ENCODE data around the gene SAMD10. TPM values are rescaled to one million over a fixed set of nuclear protein-coding genes. Genes with fewer than 3 reads are reported as not detected.
"Not testable (repeated sequence)": the region's sequence is repeated elsewhere in the genome, so short reads cannot be mapped to it uniquely, and the experiment has no call there.

The SAMD10 gene
- total RNA-seq, 2 experiments from 2014 or later = 25.4 to 30.7 TPM

DNA sequence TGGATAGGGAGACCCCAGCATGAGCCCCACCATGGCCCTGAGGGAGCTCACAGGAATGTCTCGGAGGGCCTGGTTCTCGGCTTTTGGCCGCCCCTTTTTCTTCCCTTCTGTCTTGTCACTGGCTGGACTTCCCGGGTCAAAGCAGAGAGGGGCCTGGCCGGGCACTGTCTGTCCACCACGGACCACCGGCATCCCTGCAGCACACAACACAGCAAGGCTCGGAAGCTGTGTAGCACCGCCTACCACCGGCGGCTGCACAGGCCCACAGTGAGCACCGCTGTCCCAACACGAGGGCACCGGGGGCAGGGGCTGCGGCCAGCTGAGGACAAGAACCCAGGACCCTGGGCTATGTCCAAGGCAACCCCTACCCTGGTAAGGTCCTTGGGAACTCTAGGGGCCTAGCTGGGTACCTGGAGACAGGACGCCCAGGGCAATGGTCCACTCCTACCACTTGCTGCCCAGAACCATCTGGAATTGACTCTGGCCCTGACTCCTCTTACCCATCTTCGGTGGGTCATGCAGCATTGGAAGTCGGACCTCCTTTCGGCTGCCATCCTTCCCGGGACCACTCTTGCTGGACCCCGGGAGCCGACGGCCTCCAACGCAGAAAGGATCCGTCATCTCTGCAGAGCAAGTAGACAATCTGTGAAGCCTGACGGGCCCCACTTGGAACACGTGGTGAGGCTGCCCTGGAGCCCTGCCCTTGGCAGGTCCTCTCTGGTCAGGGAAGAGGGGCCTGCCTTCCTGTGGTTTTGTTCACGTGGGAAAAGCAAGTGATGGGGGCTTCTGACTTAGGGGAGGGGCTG lies 11.9 kb downstream of the SAMD10 start:
- Mint-ChIP-seq H3K9me3 (ENCODE audit: low read depth) (no peaks in the 10 kb centered on the region), H3K36me3 (ENCODE audit: low read depth) (peaks cover 5% of the 10 kb centered on the region), H3K27ac (no peak overlapping the region), H3K4me3 (no peak overlapping the region), H3K4me1 (peaks cover 12% of the 10 kb centered on the region), H3K27me3 (no peaks in the 10 kb centered on the region)
- intact Hi-C loops (cut with DNase I, micrococcal nuclease) = loop anchor here in 1 of 2 experiments (1.0 kb wide), 1 partner anchor 10 kb away; no protein-coding TSS in a partner anchor
- ATAC-seq = no peak
- peak; percentile 4 for DNase-seq
- ChIA-PET POLR2A (interaction anchor here (0.6 to 1.1 kb wide), 2 partner anchors 13 to 30 kb away, joined by 3 to 7 read pairs; no protein-coding TSS in a partner anchor), CTCF (interaction anchor here (0.6 to 1.0 kb wide), 3 partner anchors 12 to 36 kb away, joined by 3 read pairs; partner anchors contain the start of gene SAMD10)

DNA sequence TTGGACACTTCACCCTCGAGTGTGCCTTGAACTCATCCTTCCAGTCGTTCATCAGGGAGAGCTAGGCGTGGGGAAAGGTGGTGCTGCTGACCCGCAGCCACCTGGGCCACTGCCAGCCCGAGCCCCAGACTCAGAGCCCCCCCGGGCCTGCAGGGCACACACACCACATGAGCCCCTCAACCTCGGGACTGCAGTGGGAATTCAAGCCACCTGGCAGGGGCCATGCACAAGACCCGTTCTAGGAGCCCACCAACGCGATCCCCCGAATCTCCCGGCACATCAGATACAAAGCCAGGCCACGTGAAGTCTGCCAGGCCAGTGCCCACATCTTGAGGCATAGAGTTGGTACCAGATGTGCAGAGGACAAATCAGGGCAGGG lies 12.5 kb downstream of the SAMD10 start:
- CTCF ChIA-PET = interaction anchor here (1.0 kb wide), 1 partner anchor 13 kb away, joined by 3 read pairs; the partner anchor contains the start of gene SAMD10
- no peaks in the 10 kb centered on the region for H3K27me3 Mint-ChIP-seq
- DNase-seq = no peak
- peaks cover 5% of the 10 kb centered on the region for H3K36me3 Mint-ChIP-seq (ENCODE audit: low read depth)
- POLR2A ChIA-PET = no interaction called here
- no peak for ATAC-seq
- no peak overlapping the region for H3K4me3 Mint-ChIP-seq
- H3K27ac Mint-ChIP-seq = no peak overlapping the region
- peaks cover 9% of the 10 kb centered on the region for H3K4me1 Mint-ChIP-seq
- intact Hi-C loops (cut with DNase I, micrococcal nuclease) = no loop called here
- no peaks in the 10 kb centered on the region for H3K9me3 Mint-ChIP-seq (ENCODE audit: low read depth)

DNA sequence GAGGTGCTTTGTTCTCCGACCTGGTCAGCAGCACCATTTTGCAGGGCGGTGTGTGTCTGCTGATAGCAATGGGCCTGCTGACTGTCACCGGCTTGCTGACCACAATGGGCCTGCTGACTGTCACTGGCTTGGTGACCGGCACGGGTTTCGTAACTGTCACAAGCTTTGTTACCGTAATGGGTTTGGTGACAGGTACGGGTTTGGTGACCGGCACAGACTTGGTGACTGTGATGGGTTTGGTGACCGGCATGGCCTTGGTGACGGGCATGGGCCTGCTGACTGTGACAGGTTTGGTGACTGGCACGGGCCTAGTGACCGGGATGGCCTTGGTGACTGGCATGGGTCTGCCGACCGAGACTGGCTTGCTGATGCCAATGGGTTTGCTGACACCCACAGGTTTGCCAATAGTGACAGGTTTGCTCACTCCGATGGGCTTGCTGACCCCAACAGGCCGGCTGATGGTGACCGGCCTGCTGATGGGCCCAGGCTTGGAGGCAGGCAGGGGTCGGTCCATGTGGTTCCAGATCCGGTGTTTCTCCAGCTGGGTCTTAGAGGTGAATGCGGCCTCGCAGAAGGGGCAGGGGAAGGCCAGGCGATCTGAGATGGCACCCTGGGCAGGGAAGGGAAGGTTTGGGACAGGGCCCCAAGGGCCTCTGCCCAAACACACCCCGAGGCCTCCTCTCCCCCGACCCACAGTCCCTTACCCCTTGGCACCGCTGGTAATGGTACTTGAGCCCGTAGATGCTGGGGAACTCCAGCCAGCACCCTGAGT lies 13.1 kb downstream of the SAMD10 start:
- no peak for ATAC-seq
- H3K4me3 Mint-ChIP-seq = no peak overlapping the region
- peaks cover 9% of the 10 kb centered on the region for H3K4me1 Mint-ChIP-seq
- peaks cover 5% of the 10 kb centered on the region for H3K36me3 Mint-ChIP-seq (ENCODE audit: low read depth)
- ChIA-PET CTCF (interaction anchor here (1.0 kb wide), 1 partner anchor 13 kb away, joined by 3 read pairs; the partner anchor contains the start of gene SAMD10), POLR2A (no interaction called here)
- no peak overlapping the region for H3K27ac Mint-ChIP-seq
- DNase-seq = peak; percentile 3
- H3K9me3 Mint-ChIP-seq (ENCODE audit: low read depth) = no peaks in the 10 kb centered on the region
- no peaks in the 10 kb centered on the region for H3K27me3 Mint-ChIP-seq
- intact Hi-C loops (cut with DNase I, micrococcal nuclease) = no loop called here

DNA sequence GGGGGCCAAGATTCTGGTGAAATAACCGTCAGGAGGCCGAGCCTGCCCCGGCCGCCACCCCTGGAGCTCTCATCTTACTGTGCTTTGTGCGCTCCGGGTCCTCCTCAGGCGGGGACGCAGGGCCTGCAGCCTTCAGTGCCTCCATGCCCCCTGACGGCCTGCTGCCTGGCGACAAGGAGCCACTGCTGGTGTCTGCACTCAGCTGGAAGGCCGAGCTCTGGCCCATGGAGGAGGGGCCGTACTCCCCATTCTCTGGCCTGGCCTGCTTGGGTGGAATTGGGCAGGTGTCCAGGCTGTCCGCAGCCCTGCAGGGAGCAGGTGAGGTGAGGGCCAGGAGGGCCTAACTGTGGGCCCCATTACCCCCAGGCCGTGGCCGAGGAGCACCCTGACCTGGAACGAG lies 15.0 kb downstream of the SAMD10 start:
- intact Hi-C loops (cut with DNase I, micrococcal nuclease) = no loop called here
- H3K9me3 Mint-ChIP-seq (ENCODE audit: low read depth) = no peaks in the 10 kb centered on the region
- H3K27ac Mint-ChIP-seq = no peak overlapping the region
- no peak overlapping the region for H3K4me3 Mint-ChIP-seq
- ChIA-PET POLR2A (no interaction called here), CTCF (interaction anchor here (0.6 kb wide), 1 partner anchor 111 kb away, joined by 3 read pairs; no protein-coding TSS in a partner anchor)
- H3K27me3 Mint-ChIP-seq = no peaks in the 10 kb centered on the region
- peaks cover 9% of the 10 kb centered on the region for H3K4me1 Mint-ChIP-seq
- peaks cover 7% of the 10 kb centered on the region for H3K36me3 Mint-ChIP-seq (ENCODE audit: low read depth)
- peak; percentile 4 for DNase-seq
- no peak for ATAC-seq

DNA sequence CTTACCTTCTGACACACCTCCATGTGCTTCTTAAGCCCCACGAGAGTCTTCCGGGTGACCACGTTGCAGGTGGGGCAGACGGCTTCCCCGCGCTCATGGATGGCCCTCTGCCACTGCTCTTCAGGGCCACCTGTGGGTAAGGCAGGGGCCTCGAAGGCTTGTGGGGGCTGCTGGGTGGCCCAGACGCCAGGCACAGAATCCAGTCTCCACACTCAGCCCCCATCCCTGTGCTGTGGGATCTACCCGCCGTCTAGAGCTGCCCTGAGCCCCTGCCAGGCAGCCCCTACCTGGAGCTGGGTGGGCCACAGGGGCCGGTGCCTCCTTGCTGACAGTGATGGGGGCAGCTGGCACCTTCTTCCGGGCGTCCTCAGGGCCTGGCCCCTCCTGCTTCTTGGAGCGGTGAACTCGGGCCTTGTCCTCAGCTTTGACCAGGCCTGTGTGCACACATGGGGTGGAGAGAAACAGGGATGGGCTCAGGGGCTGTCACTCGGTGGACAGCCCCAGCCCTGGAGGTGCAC lies 15.6 kb downstream of the SAMD10 start:
- CTCF ChIA-PET = no interaction called here
- Mint-ChIP-seq H3K27ac (no peak overlapping the region), H3K4me3 (no peak overlapping the region), H3K4me1 (peaks cover 8% of the 10 kb centered on the region), H3K9me3 (ENCODE audit: low read depth) (no peaks in the 10 kb centered on the region), H3K36me3 (ENCODE audit: low read depth) (peaks cover 7% of the 10 kb centered on the region), H3K27me3 (no peaks in the 10 kb centered on the region)
- DNase-seq (no peak), ATAC-seq (no peak)
- intact Hi-C loops (cut with DNase I, micrococcal nuclease) = no loop called here
- POLR2A ChIA-PET = no interaction called here

DNA sequence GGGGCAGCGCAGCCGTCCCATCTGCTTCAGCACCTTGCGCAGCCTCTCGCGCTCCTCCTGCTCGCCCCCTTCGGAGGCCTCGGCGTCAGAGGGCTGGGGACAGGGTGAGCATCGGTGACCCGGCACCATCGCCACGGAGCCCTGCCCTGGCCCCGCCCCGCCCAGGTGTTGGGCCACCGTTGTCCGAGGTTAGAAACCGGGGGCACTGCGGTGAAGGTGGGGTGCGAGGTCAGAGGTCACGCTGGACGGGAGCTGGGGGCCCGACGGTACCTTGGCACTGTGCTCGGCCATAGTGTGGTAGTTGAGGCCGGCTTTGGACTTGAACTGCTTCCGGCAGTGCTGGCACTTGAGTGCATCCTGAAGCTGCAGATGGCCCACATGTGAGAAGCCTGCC lies 16.1 kb downstream of the SAMD10 start:
- Mint-ChIP-seq H3K9me3 (ENCODE audit: low read depth) (no peaks in the 10 kb centered on the region), H3K27me3 (no peaks in the 10 kb centered on the region), H3K4me3 (no peak overlapping the region), H3K4me1 (peaks cover 5% of the 10 kb centered on the region), H3K27ac (no peak overlapping the region), H3K36me3 (ENCODE audit: low read depth) (peaks cover 7% of the 10 kb centered on the region)
- no peak for ATAC-seq
- no peak for DNase-seq
- CTCF ChIA-PET = no interaction called here
- intact Hi-C loops (cut with DNase I, micrococcal nuclease) = no loop called here
- POLR2A ChIA-PET = no interaction called here

DNA sequence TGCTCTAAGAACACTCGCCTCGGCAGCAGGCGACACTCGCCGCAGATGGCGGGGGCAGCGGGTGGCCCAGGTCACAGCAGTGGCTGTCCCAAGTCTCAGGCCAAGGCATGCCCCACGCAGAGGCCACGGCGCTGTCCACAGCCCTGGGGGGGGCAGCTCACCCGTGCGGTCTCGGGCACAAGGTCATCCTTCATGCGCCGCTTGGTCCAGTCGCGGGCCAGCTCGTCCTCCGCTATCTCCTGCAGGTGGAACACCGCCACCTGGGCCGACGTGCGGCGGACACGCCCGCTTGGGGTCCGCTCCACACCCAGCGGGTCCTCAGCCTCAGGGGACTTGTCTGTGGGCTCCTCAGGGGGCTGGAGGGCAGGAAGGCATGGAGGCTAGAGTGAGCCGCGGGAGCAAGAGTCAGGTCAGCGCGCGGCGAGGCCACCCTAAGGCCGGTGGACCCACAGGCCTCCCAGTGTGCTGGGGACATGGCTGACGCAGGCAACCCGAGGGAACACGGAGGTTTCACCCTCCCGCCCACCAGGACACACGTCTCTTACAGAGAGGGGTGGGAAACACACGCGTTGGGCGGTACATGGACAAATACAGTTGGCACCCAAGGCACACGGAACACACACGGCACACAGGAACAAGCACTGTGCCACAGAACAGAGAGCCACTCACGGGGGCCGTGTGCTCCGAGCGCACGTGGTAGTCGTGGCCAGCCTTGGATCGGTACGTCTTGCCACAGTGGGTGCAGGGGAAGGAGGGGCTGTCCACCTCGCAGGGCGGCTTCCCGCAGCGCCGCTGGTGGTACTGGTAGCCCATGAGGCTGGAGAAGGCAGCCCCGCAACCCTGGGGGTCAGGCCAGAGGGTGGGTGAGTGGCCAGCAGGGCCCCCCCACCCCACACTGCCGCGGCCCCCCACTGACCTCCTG lies 16.8 kb downstream of the SAMD10 start:
- intact Hi-C loops (cut with DNase I, micrococcal nuclease) = no loop called here
- POLR2A ChIA-PET = no interaction called here
- CTCF ChIA-PET = no interaction called here
- ATAC-seq (no peak), DNase-seq (no peak)
- H3K27ac Mint-ChIP-seq = no peak overlapping the region
- H3K4me3 Mint-ChIP-seq = no peak overlapping the region
- H3K4me1 Mint-ChIP-seq = peaks cover 9% of the 10 kb centered on the region
- H3K9me3 Mint-ChIP-seq (ENCODE audit: low read depth) = no peaks in the 10 kb centered on the region
- H3K36me3 Mint-ChIP-seq (ENCODE audit: low read depth) = peaks cover 7% of the 10 kb centered on the region
- H3K27me3 Mint-ChIP-seq = no peaks in the 10 kb centered on the region

DNA sequence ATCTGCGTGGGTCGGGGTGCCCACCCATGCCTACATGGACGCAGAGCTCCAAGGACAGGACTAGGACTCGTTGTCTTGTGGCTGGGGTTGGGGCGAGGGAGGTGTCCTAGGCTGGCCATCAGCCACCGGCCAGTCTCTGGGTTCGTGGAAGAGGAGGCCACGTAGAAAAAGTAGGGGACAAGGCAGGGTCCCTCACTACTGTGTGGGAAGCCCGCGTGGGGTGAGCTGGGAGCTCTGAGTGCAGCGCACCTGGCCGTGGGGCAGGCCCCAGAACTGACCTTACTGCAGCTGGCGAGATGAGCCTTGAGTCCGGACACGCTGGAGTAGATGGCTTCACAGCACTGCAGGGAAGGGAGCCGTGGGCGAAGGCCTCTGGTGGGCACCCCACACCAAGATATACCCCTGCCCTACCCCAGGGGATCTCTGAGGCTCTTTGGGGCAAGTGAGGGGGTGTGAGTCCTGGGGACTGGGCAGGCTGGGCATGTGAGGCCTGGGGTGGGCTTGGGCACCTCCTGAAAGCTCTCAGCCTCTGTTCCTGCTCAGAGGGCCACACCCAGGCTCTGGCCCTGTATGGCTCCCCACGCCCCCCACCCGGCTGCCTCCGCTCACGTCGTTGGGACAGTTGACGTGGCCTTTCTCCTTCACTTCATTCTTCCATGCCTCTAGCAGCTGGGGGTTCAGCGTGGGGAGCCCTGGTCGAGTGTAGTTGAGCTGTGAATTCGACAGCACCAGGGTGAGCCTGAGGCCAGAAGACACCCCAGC lies 17.6 kb downstream of the SAMD10 start:
- POLR2A ChIA-PET = no interaction called here
- Mint-ChIP-seq H3K27me3 (no peaks in the 10 kb centered on the region), H3K4me3 (no peak overlapping the region), H3K9me3 (ENCODE audit: low read depth) (no peaks in the 10 kb centered on the region), H3K27ac (no peak overlapping the region), H3K4me1 (peaks cover 15% of the 10 kb centered on the region), H3K36me3 (ENCODE audit: low read depth) (peaks cover 7% of the 10 kb centered on the region)
- CTCF ChIA-PET = no interaction called here
- DNase-seq (no peak), ATAC-seq (no peak)
- intact Hi-C loops (cut with DNase I, micrococcal nuclease) = no loop called here

DNA sequence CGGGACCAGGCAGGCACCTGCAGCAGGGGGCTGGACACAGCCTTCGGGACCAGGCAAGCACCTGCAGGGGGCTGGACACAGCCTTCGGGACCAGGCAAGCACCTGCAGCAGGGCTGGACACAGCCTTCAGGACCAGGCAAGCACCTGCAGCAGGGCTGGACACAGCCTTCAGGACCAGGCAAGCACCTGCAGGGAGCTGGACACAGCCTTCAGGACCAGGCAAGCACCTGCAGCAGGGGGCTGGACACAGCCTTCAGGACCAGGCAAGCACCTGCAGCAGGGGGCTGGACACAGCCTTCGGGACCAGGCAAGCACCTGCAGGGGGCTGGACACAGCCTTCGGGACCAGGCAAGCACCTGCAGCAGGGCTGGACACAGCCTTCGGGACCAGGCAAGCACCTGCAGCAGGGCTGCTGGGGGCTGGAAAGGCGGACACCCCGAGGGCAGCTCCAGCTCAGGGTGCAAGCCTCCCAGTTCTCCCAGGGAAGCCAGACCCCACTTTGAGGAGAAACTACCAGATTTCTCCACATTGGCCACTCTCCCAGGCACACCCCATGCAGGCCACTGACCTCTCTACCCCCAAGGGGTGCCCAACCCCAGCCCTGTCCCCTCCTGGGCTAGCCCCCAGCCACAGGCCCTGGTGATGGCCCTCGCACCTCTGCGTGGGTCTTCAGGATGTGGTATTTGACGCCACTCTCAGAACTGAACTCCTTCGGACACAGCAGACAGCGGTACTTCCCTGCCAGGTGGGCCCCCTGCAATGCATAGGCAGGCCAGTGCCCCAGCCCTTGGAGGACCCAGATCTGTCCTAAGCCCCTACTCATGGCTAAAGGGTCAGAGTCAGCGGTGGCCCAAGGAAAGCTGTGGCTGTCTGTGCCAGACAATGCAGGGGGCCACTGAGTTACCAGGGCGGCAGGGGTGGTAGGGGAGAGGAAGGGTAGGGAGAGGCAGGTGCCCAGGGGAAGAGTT lies 18.5 kb downstream of the SAMD10 start:
- H3K27me3 Mint-ChIP-seq; DNase-seq; H3K9me3 Mint-ChIP-seq (ENCODE audit: low read depth); POLR2A ChIA-PET; H3K4me3 Mint-ChIP-seq; H3K36me3 Mint-ChIP-seq (ENCODE audit: low read depth); H3K27ac Mint-ChIP-seq; ATAC-seq; intact Hi-C loops (cut with DNase I, micrococcal nuclease): not testable (repeated sequence)
- CTCF ChIA-PET = interaction anchor here (0.6 to 1.0 kb wide), 2 partner anchors 13 to 18 kb away, joined by 3 to 4 read pairs; partner anchors contain the start of gene SAMD10
- peaks cover 17% of the 10 kb centered on the region for H3K4me1 Mint-ChIP-seq

DNA sequence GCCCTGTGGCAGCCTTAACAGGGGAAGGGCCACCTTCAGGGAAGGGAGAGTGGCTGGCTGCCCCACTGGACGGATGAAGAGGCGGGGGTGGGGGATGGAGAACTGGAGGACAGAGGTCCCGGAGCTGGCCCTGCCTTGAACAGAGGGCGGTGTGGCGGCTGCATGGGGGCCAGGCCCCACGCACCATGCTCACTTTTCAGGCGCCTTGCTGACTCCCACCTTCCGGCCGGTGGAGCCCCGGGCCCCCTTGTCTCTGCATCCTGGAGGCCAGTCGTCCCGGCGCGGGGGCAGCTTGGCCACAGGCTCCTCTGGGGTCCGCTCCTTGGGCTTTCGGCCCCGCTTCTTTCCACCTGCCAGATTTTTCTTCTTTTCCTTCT lies 19.8 kb downstream of the SAMD10 start:
- no peaks in the 10 kb centered on the region for H3K9me3 Mint-ChIP-seq (ENCODE audit: low read depth)
- ChIA-PET POLR2A (no interaction called here), CTCF (interaction anchor here (1.0 kb wide), 1 partner anchor 20 kb away, joined by 3 read pairs; the partner anchor contains the start of gene SAMD10)
- H3K27me3 Mint-ChIP-seq = no peaks in the 10 kb centered on the region
- no peak overlapping the region for H3K27ac Mint-ChIP-seq
- DNase-seq = no peak
- ATAC-seq = no peak
- H3K4me1 Mint-ChIP-seq = peaks cover 22% of the 10 kb centered on the region
- intact Hi-C loops (cut with DNase I, micrococcal nuclease) = loop anchor here (5.0 kb wide), 2 partner anchors 332 to 422 kb away; partner anchors contain the start of genes PTK6 (in 2 of the 2) and GMEB2 (in 1 of the 2)
- no peak overlapping the region for H3K4me3 Mint-ChIP-seq
- peaks cover 2% of the 10 kb centered on the region for H3K36me3 Mint-ChIP-seq (ENCODE audit: low read depth)

All from activated CD4-positive, alpha-beta T cell treated with anti-CD3 and anti-CD28 coated beads for 36 hours (primary cell).